ENCODE data around the gene ADAMTS2. TPM values are rescaled to one million over a fixed set of nuclear protein-coding genes. Genes with fewer than 3 reads are reported as not detected.

ADAMTS2 gene
- polyA plus RNA-seq, 1 experiment: 129 TPM

GRCh38 chr5:179371121-179371510, 25.9 kb upstream of the ADAMTS2 start:
- TF ChIP-seq CTCF (IDR thresholded peaks at IDR 0.05; ENCODE audit: insufficient read depth, low read depth, low read length): no peak
- Histone ChIP-seq H3K4me3 (ENCODE audit: low read depth, low read length) (no peak overlapping the region), H3K27me3 (ENCODE audit: control insufficient read depth, insufficient read depth, low read length) (no peaks in the 10 kb centered on the region), H3K36me3 (ENCODE audit: control insufficient read depth, insufficient read depth, low read length) (no peaks in the 10 kb centered on the region)
- DNase-seq (ENCODE audit: low read depth): no peak
- POLR2A ChIA-PET: no interaction called here
- CTCF ChIA-PET: interaction anchor here (1.0 to 3.7 kb wide), 2 partner anchors 28 to 205 kb away, joined by 3 to 15 read pairs; no protein-coding TSS in a partner anchor

- ChIA-PET CTCF (interaction anchor here (0.8 to 3.7 kb wide), 3 partner anchors 11 to 205 kb away, joined by 3 to 15 read pairs (median 3); no protein-coding TSS in a partner anchor), POLR2A (no interaction called here)
- no peak for TF ChIP-seq CTCF (IDR thresholded peaks at IDR 0.05; ENCODE audit: insufficient read depth, low read depth, low read length)
These were observed 25.3 kb upstream of the ADAMTS2 start for GRCh38 chr5:179370490-179371120.

GRCh38 chr5:179369530-179369884, 24.2 kb upstream of the ADAMTS2 start:
- H3K36me3 ChIP-seq (ENCODE audit: control insufficient read depth, insufficient read depth, low read length): no peaks in the 10 kb centered on the region
- ChIA-PET CTCF (interaction anchor here (0.8 kb wide), 1 partner anchor 10 kb away, joined by 3 read pairs; no protein-coding TSS in a partner anchor), POLR2A (no interaction called here)
- DNase-seq (ENCODE audit: low read depth): no peak
- H3K4me3 ChIP-seq (ENCODE audit: low read depth, low read length): no peak overlapping the region
- no peak for TF ChIP-seq CTCF (IDR thresholded peaks at IDR 0.05; ENCODE audit: insufficient read depth, low read depth, low read length)
- H3K27me3 ChIP-seq (ENCODE audit: control insufficient read depth, insufficient read depth, low read length): no peaks in the 10 kb centered on the region

More at GRCh38 chr5:179370490-179371120, 25.3 kb upstream of the ADAMTS2 start:
- no peak for DNase-seq (ENCODE audit: low read depth)
- H3K27me3 ChIP-seq (ENCODE audit: control insufficient read depth, insufficient read depth, low read length): no peaks in the 10 kb centered on the region
- H3K4me3 ChIP-seq (ENCODE audit: low read depth, low read length): no peak overlapping the region
- no peaks in the 10 kb centered on the region for H3K36me3 ChIP-seq (ENCODE audit: control insufficient read depth, insufficient read depth, low read length)

- CTCF ChIA-PET: no interaction called here
- Histone ChIP-seq H3K36me3 (ENCODE audit: control insufficient read depth, insufficient read depth, low read length) (no peaks in the 10 kb centered on the region), H3K4me3 (ENCODE audit: low read depth, low read length) (no peak overlapping the region), H3K27me3 (ENCODE audit: control insufficient read depth, insufficient read depth, low read length) (no peaks in the 10 kb centered on the region)
- POLR2A ChIA-PET: no interaction called here
- DNase-seq (ENCODE audit: low read depth): no peak
- no peak for TF ChIP-seq CTCF (IDR thresholded peaks at IDR 0.05; ENCODE audit: insufficient read depth, low read depth, low read length)
These were observed 23.7 kb upstream of the ADAMTS2 start for GRCh38 chr5:179368806-179369529.

GRCh38 chr5:179368126-179368805, 23.0 kb upstream of the ADAMTS2 start:
- no peak for TF ChIP-seq CTCF (IDR thresholded peaks at IDR 0.05; ENCODE audit: insufficient read depth, low read depth, low read length)
- Histone ChIP-seq H3K27me3 (ENCODE audit: control insufficient read depth, insufficient read depth, low read length) (no peaks in the 10 kb centered on the region), H3K4me3 (ENCODE audit: low read depth, low read length) (no peak overlapping the region), H3K36me3 (ENCODE audit: control insufficient read depth, insufficient read depth, low read length) (no peaks in the 10 kb centered on the region)
- POLR2A ChIA-PET: no interaction called here
- CTCF ChIA-PET: no interaction called here
- DNase-seq (ENCODE audit: low read depth): no peak
